Activated T-helper 17 cell treated with anti-CD3 and anti-CD28 coated beads, Interleukin-2, amount 50 U/mL, for 72 hours (primary cell): ENCODE data around the gene CMSS1. TPM values are rescaled to one million over a fixed set of nuclear protein-coding genes. Genes with fewer than 3 reads are reported as not detected.

ENCODE experiments used
- ATAC-seq: fragments of 150-1000 bp; cut with Tn5 transposase; replicated peaks from 2 replicates; pipeline ENCODE4 v1.10.0; 2021; ENCODE audit warnings: mild to moderate bottlenecking, moderate library complexity
- H3K27ac Mint-ChIP-seq: one replicate; pipeline ENCODE4 v1.8.0; 2022; ENCODE audit warnings: mixed read lengths
- H3K27me3 Mint-ChIP-seq: one replicate; pipeline ENCODE4 v1.8.0; 2022; ENCODE audit warnings: mixed read lengths
- H3K36me3 Mint-ChIP-seq: one replicate; pipeline ENCODE4 v1.8.0; 2022; ENCODE audit warnings: low read depth, mild to moderate bottlenecking, mixed read lengths
- H3K4me1 Mint-ChIP-seq: one replicate; pipeline ENCODE4 v1.8.0; 2022; ENCODE audit warnings: mixed read lengths
- H3K4me3 Mint-ChIP-seq: one replicate; pipeline ENCODE4 v1.8.0; 2022; ENCODE audit warnings: mild to moderate bottlenecking, mixed read lengths
- H3K9me3 Mint-ChIP-seq: one replicate; pipeline ENCODE4 v1.8.0; 2022; ENCODE audit warnings: mixed read lengths
- total RNA-seq, 2 donors: library from RNA; stranded (reverse); gene quantifications; one replicate each; pipeline ENCODE4 v1.2.3, GENCODE V29; 2022

CMSS1 gene
- total RNA-seq, 2 donors from 2014 or later: 29.8 to 67.4 TPM

GRCh38 chr3:100123112-100123511 is 305.4 kb downstream of the CMSS1 start:
- no peak for ATAC-seq

GRCh38 chr3:100124201-100124761 is 306.6 kb downstream of the CMSS1 start:
- Mint-ChIP-seq H3K27ac (peak overlapping the region; percentile 5), H3K4me1 (peaks cover 2% of the 10 kb centered on the region), H3K36me3 (no peaks in the 10 kb centered on the region), H3K9me3 (no peaks in the 10 kb centered on the region), H3K4me3 (no peak overlapping the region), H3K27me3 (no peaks in the 10 kb centered on the region)
- peak; percentile 35 for ATAC-seq

More at GRCh38 chr3:100123112-100123511, 305.4 kb downstream of the CMSS1 start:
- Mint-ChIP-seq H3K4me3 (no peak overlapping the region), H3K4me1 (peaks cover 3% of the 10 kb centered on the region), H3K9me3 (no peaks in the 10 kb centered on the region), H3K36me3 (no peaks in the 10 kb centered on the region), H3K27me3 (no peaks in the 10 kb centered on the region), H3K27ac (no peak overlapping the region)

GRCh38 chr3:100125161-100125938 is 307.7 kb downstream of the CMSS1 start:
- H3K27me3 Mint-ChIP-seq: no peaks in the 10 kb centered on the region
- H3K4me1 Mint-ChIP-seq: no peaks in the 10 kb centered on the region
- no peaks in the 10 kb centered on the region for H3K36me3 Mint-ChIP-seq
- H3K9me3 Mint-ChIP-seq: no peaks in the 10 kb centered on the region
- H3K4me3 Mint-ChIP-seq: no peak overlapping the region
- ATAC-seq: no peak
- H3K27ac Mint-ChIP-seq: no peak overlapping the region

GRCh38 chr3:100127792-100128191 is 310.1 kb downstream of the CMSS1 start:
- no peaks in the 10 kb centered on the region for H3K36me3 Mint-ChIP-seq
- H3K4me1 Mint-ChIP-seq: no peaks in the 10 kb centered on the region
- H3K4me3 Mint-ChIP-seq: no peak overlapping the region
- no peak overlapping the region for H3K27ac Mint-ChIP-seq
- no peak for ATAC-seq
- H3K9me3 Mint-ChIP-seq: no peaks in the 10 kb centered on the region
- no peaks in the 10 kb centered on the region for H3K27me3 Mint-ChIP-seq

GRCh38 chr3:100128565-100128964 is 310.9 kb downstream of the CMSS1 start:
- ATAC-seq: peak; percentile 26
- Mint-ChIP-seq H3K36me3 (no peaks in the 10 kb centered on the region), H3K9me3 (no peaks in the 10 kb centered on the region), H3K27me3 (no peaks in the 10 kb centered on the region), H3K4me1 (no peaks in the 10 kb centered on the region), H3K27ac (no peak overlapping the region), H3K4me3 (no peak overlapping the region)

GRCh38 chr3:100129941-100130340 is 312.3 kb downstream of the CMSS1 start:
- H3K4me1 Mint-ChIP-seq: no peaks in the 10 kb centered on the region
- no peak for ATAC-seq
- no peak overlapping the region for H3K4me3 Mint-ChIP-seq
- H3K9me3 Mint-ChIP-seq: no peaks in the 10 kb centered on the region
- H3K27ac Mint-ChIP-seq: no peak overlapping the region
- no peaks in the 10 kb centered on the region for H3K36me3 Mint-ChIP-seq
- H3K27me3 Mint-ChIP-seq: no peaks in the 10 kb centered on the region

- Mint-ChIP-seq H3K36me3 (no peaks in the 10 kb centered on the region), H3K4me1 (no peaks in the 10 kb centered on the region), H3K27me3 (no peaks in the 10 kb centered on the region), H3K4me3 (no peak overlapping the region), H3K27ac (no peak overlapping the region), H3K9me3 (no peaks in the 10 kb centered on the region)
- ATAC-seq: no peak
Observed at GRCh38 chr3:100131241-100131640, 313.6 kb downstream of the CMSS1 start.

- no peak for ATAC-seq
- no peak overlapping the region for H3K27ac Mint-ChIP-seq
- no peaks in the 10 kb centered on the region for H3K36me3 Mint-ChIP-seq
Observed at GRCh38 chr3:100136921-100137320, 319.3 kb downstream of the CMSS1 start.

GRCh38 chr3:100140976-100141375 is 323.3 kb downstream of the CMSS1 start:
- no peak overlapping the region for H3K27ac Mint-ChIP-seq
- no peaks in the 10 kb centered on the region for H3K36me3 Mint-ChIP-seq
- no peak for ATAC-seq
- H3K4me1 Mint-ChIP-seq: no peaks in the 10 kb centered on the region
- peaks cover 5% of the 10 kb centered on the region for H3K9me3 Mint-ChIP-seq
- H3K27me3 Mint-ChIP-seq: no peaks in the 10 kb centered on the region
- H3K4me3 Mint-ChIP-seq: no peak overlapping the region

More at GRCh38 chr3:100136921-100137320, 319.3 kb downstream of the CMSS1 start:
- no peak overlapping the region for H3K4me3 Mint-ChIP-seq
- no peaks in the 10 kb centered on the region for H3K9me3 Mint-ChIP-seq
- H3K4me1 Mint-ChIP-seq: no peaks in the 10 kb centered on the region
- H3K27me3 Mint-ChIP-seq: no peaks in the 10 kb centered on the region

- H3K36me3 Mint-ChIP-seq: no peaks in the 10 kb centered on the region
- ATAC-seq: no peak
- H3K4me1 Mint-ChIP-seq: no peaks in the 10 kb centered on the region
- H3K27me3 Mint-ChIP-seq: no peaks in the 10 kb centered on the region
- H3K9me3 Mint-ChIP-seq: peaks cover 5% of the 10 kb centered on the region
- H3K4me3 Mint-ChIP-seq: no peak overlapping the region
- no peak overlapping the region for H3K27ac Mint-ChIP-seq
Observed at GRCh38 chr3:100141586-100141985, 323.9 kb downstream of the CMSS1 start.

- ATAC-seq: no peak
- Mint-ChIP-seq H3K36me3 (peaks cover 8% of the 10 kb centered on the region), H3K4me3 (no peak overlapping the region), H3K4me1 (peaks cover 5% of the 10 kb centered on the region), H3K9me3 (peaks cover 5% of the 10 kb centered on the region), H3K27ac (no peak overlapping the region), H3K27me3 (no peaks in the 10 kb centered on the region)
Observed at GRCh38 chr3:100144255-100144866, 326.7 kb downstream of the CMSS1 start.

- Mint-ChIP-seq H3K9me3 (no peaks in the 10 kb centered on the region), H3K27me3 (no peaks in the 10 kb centered on the region), H3K36me3 (peaks cover 49% of the 10 kb centered on the region), H3K4me3 (no peak overlapping the region), H3K27ac (no peak overlapping the region), H3K4me1 (peaks cover 5% of the 10 kb centered on the region)
- no peak for ATAC-seq
Observed at GRCh38 chr3:100149130-100149529, 331.5 kb downstream of the CMSS1 start.

GRCh38 chr3:100149713-100150415 is 332.2 kb downstream of the CMSS1 start:
- Mint-ChIP-seq H3K4me3 (no peak overlapping the region), H3K4me1 (peaks cover 5% of the 10 kb centered on the region), H3K27me3 (no peaks in the 10 kb centered on the region), H3K36me3 (peaks cover 51% of the 10 kb centered on the region), H3K9me3 (peaks cover under 1% of the 10 kb centered on the region), H3K27ac (peak overlapping the region; percentile 35)
- no peak for ATAC-seq

GRCh38 chr3:100150473-100150872 is 332.8 kb downstream of the CMSS1 start:
- H3K9me3 Mint-ChIP-seq: peaks cover 7% of the 10 kb centered on the region
- no peak overlapping the region for H3K4me3 Mint-ChIP-seq
- H3K27me3 Mint-ChIP-seq: no peaks in the 10 kb centered on the region
- peak overlapping the region; percentile 33 for H3K27ac Mint-ChIP-seq
- peaks cover 57% of the 10 kb centered on the region for H3K36me3 Mint-ChIP-seq
- H3K4me1 Mint-ChIP-seq: peaks cover 5% of the 10 kb centered on the region
- no peak for ATAC-seq
